KBM-7 (cell line): ENCODE data around the gene CARS2.
"Not testable (repeated sequence)": the region's sequence is repeated elsewhere in the genome, so short reads cannot be mapped to it uniquely, and the experiment has no call there.

ENCODE experiments used
- DNase-seq: peaks from one replicate; pipeline ENCODE4 v3.0.0-alpha.2; 2015
- in situ Hi-C: fragments of 300-500 bp; cut with MboI; formaldehyde crosslinking; loops from 2 replicates; pipeline ENCODE4 v1.14.3; 2020; ENCODE audit warnings: low sequenced_read_pairs, low pct_unique_long_range_greater_than_20kb, mixed read lengths

The CARS2 gene

GRCh38 chr13:110705826-110706569 is at the start of gene CARS2:
Gene CARS2, minus strand, starts transcription at chr13:110706116. Its CDS starts 23 bp downstream, at chr13:110706093.
- in situ Hi-C loops: no loop called here
- peak; percentile 96 for DNase-seq

- DNase-seq: no peak
- in situ Hi-C loops: no loop called here
These were observed 42.4 kb upstream of the CARS2 start for GRCh38 chr13:110748271-110748670.

- in situ Hi-C loops: no loop called here
- DNase-seq: no peak
These were observed 40.5 kb upstream of the CARS2 start for GRCh38 chr13:110746438-110746837.

GRCh38 chr13:110743687-110744086 is 37.8 kb upstream of the CARS2 start:
- DNase-seq: no peak
- in situ Hi-C loops: no loop called here

GRCh38 chr13:110737555-110737954 is 31.6 kb upstream of the CARS2 start:
- in situ Hi-C loops: no loop called here
- DNase-seq: no peak

GRCh38 chr13:110734561-110734960 is 28.6 kb upstream of the CARS2 start:
- no peak for DNase-seq
- in situ Hi-C loops: no loop called here

- in situ Hi-C loops: no loop called here
- no peak for DNase-seq
These were observed 25.2 kb upstream of the CARS2 start for GRCh38 chr13:110731072-110731471.

GRCh38 chr13:110726726-110727125 is 20.8 kb upstream of the CARS2 start:
- DNase-seq: peak; percentile 67
- in situ Hi-C loops: no loop called here

GRCh38 chr13:110726153-110726552 is 20.2 kb upstream of the CARS2 start:
- DNase-seq, in situ Hi-C loops: not testable (repeated sequence)

GRCh38 chr13:110723598-110723997 is 17.7 kb upstream of the CARS2 start:
- in situ Hi-C loops: no loop called here
- no peak for DNase-seq

GRCh38 chr13:110722971-110723370 is 17.1 kb upstream of the CARS2 start:
- no peak for DNase-seq
- in situ Hi-C loops: no loop called here

- in situ Hi-C loops: no loop called here
These were observed 13.3 kb upstream of the CARS2 start for GRCh38 chr13:110719036-110719710.

GRCh38 chr13:110716247-110716515 is 10.3 kb upstream of the CARS2 start:
- in situ Hi-C loops: no loop called here
- peak; percentile 36 for DNase-seq

More at GRCh38 chr13:110719036-110719710, 13.3 kb upstream of the CARS2 start:
- no peak for DNase-seq

- peak; percentile 100 for DNase-seq
- in situ Hi-C loops: no loop called here
These were observed 9.7 kb upstream of the CARS2 start for GRCh38 chr13:110715395-110716246.

GRCh38 chr13:110714797-110715394 is 9.0 kb upstream of the CARS2 start:
- in situ Hi-C loops: no loop called here
- no peak for DNase-seq

GRCh38 chr13:110713981-110714796 is 8.3 kb upstream of the CARS2 start:
- peak; percentile 28 for DNase-seq
- in situ Hi-C loops: no loop called here

- in situ Hi-C loops: no loop called here
- no peak for DNase-seq
These were observed 7.7 kb upstream of the CARS2 start, which contains the start of gene ING1 for GRCh38 chr13:110713642-110713952. Gene ING1, plus strand, starts transcription at chr13:110713700. Its CDS starts 450 bp downstream, at chr13:110714150.

- in situ Hi-C loops: no loop called here
- DNase-seq: peak; percentile 100
These were observed 7.1 kb upstream of the CARS2 start for GRCh38 chr13:110712849-110713641.
